WERI-Rb-1 (cell line): ENCODE measurements around the gene USP37.

Experiments used
- DNase-seq: peaks from one replicate; pipeline ENCODE4 v3.0.0-alpha.2; 2020
- H3K27ac ChIP-seq: fragments of 250-450 bp; sonication (Bioruptor Pico); 2 replicates; pipeline ENCODE4 v1.5.1; 2020; ENCODE audit warnings: mild to moderate bottlenecking, moderate library complexity
- H3K27me3 ChIP-seq: fragments of 250-450 bp; sonication (Bioruptor Pico); 2 replicates; pipeline ENCODE4 v1.5.1; 2021; ENCODE audit warnings: mild to moderate bottlenecking, low read depth, moderate library complexity; ENCODE audit not compliant: insufficient read depth, severe bottlenecking
- H3K36me3 ChIP-seq: fragments of 250-450 bp; sonication (Bioruptor Pico); 2 replicates; pipeline ENCODE4 v1.5.1; 2020; ENCODE audit warnings: mild to moderate bottlenecking, moderate library complexity
- H3K4me3 ChIP-seq: 2 replicates; pipeline ENCODE4 v1.5.1; 2011; ENCODE audit warnings: low read depth, mild to moderate bottlenecking, control low read depth, low read length
- H3K9me3 ChIP-seq: fragments of 250-450 bp; sonication (Bioruptor Pico); 2 replicates; pipeline ENCODE4 v1.5.1; 2021; ENCODE audit warnings: mild to moderate bottlenecking, moderate library complexity; ENCODE audit not compliant: severe bottlenecking
- CTCF ChIP-seq: IDR thresholded peaks from 2 replicates; pipeline ENCODE4 v1.5.1; 2011; ENCODE audit warnings: low read depth, mild to moderate bottlenecking, control low read depth, inconsistent platforms, low read length

Gene USP37

GRCh38 chr2:218479595-218479994, 88.6 kb downstream of the USP37 start:
- H3K4me3 ChIP-seq: no peak overlapping the region
- H3K27me3 ChIP-seq: no peaks in the 10 kb centered on the region
- TF ChIP-seq CTCF: no peak
- DNase-seq: no peak
- H3K9me3 ChIP-seq: no peaks in the 10 kb centered on the region
- peaks cover 79% of the 10 kb centered on the region for H3K36me3 ChIP-seq
- H3K27ac ChIP-seq: no peak overlapping the region

- Histone ChIP-seq H3K27ac (no peak overlapping the region), H3K36me3 (peaks cover 79% of the 10 kb centered on the region), H3K9me3 (no peaks in the 10 kb centered on the region), H3K4me3 (no peak overlapping the region), H3K27me3 (no peaks in the 10 kb centered on the region)
- DNase-seq: no peak
- TF ChIP-seq CTCF: no peak
Measured at GRCh38 chr2:218478544-218478943, 89.6 kb downstream of the USP37 start.

GRCh38 chr2:218477247-218477646, 90.9 kb downstream of the USP37 start:
- peaks cover 83% of the 10 kb centered on the region for H3K36me3 ChIP-seq
- no peaks in the 10 kb centered on the region for H3K27me3 ChIP-seq
- H3K27ac ChIP-seq: no peak overlapping the region
- no peak for TF ChIP-seq CTCF
- no peak for DNase-seq
- H3K4me3 ChIP-seq: no peak overlapping the region
- H3K9me3 ChIP-seq: no peaks in the 10 kb centered on the region

GRCh38 chr2:218476676-218477075, 91.5 kb downstream of the USP37 start:
- H3K36me3 ChIP-seq: peaks cover 82% of the 10 kb centered on the region

GRCh38 chr2:218474527-218474926, 93.6 kb downstream of the USP37 start:
- Histone ChIP-seq H3K27me3 (no peaks in the 10 kb centered on the region), H3K36me3 (peaks cover 77% of the 10 kb centered on the region), H3K27ac (no peak overlapping the region), H3K4me3 (no peak overlapping the region), H3K9me3 (no peaks in the 10 kb centered on the region)
- no peak for DNase-seq
- TF ChIP-seq CTCF: no peak

More at GRCh38 chr2:218476676-218477075, 91.5 kb downstream of the USP37 start:
- no peak overlapping the region for H3K4me3 ChIP-seq
- no peaks in the 10 kb centered on the region for H3K9me3 ChIP-seq
- no peaks in the 10 kb centered on the region for H3K27me3 ChIP-seq
- TF ChIP-seq CTCF: no peak
- no peak overlapping the region for H3K27ac ChIP-seq
- DNase-seq: no peak

GRCh38 chr2:218472988-218473387, 95.2 kb downstream of the USP37 start:
- H3K9me3 ChIP-seq: no peaks in the 10 kb centered on the region
- no peak for DNase-seq
- no peak for TF ChIP-seq CTCF
- no peaks in the 10 kb centered on the region for H3K27me3 ChIP-seq
- H3K4me3 ChIP-seq: no peak overlapping the region
- peaks cover 70% of the 10 kb centered on the region for H3K36me3 ChIP-seq
- H3K27ac ChIP-seq: no peak overlapping the region
